Mucosa of rectum (tissue), 2 donors: ENCODE measurements around the gene KCNK16.

Source experiments
- H3K27ac ChIP-seq, 2 donors: one replicate each; pipeline ENCODE4 v1.7.0; 2013; ENCODE audit warnings: inconsistent platforms in 2 of 2, low read depth in 2 of 2, low read length in 2 of 2
- H3K27me3 ChIP-seq, 2 donors: one replicate each; pipeline ENCODE4 v1.7.0; 2013; ENCODE audit warnings: low read length in 2 of 2; ENCODE audit not compliant: control insufficient read depth in 2 of 2, insufficient read depth in 2 of 2
- H3K36me3 ChIP-seq, 2 donors: one replicate each; pipeline ENCODE4 v1.7.0; 2013; ENCODE audit warnings: low read length in 2 of 2; ENCODE audit not compliant: control insufficient read depth in 2 of 2, insufficient read depth in 2 of 2
- H3K4me1 ChIP-seq, 2 donors: one replicate each; pipeline ENCODE4 v1.7.0; 2013; ENCODE audit warnings: low read length in 2 of 2, mild to moderate bottlenecking in 1 of 2; ENCODE audit not compliant: control insufficient read depth in 2 of 2, insufficient read depth in 2 of 2
- H3K4me3 ChIP-seq, 2 donors: one replicate each; pipeline ENCODE4 v1.7.0; 2013; ENCODE audit warnings: low read length in 2 of 2
- H3K9ac ChIP-seq, 2 donors: one replicate each; pipeline ENCODE4 v1.7.0; 2013; ENCODE audit warnings: low read length in 2 of 2, low read depth in 1 of 2, mild to moderate bottlenecking in 1 of 2
- H3K9me3 ChIP-seq, 2 donors: one replicate each; pipeline ENCODE4 v1.7.0; 2013; ENCODE audit warnings: low read length in 2 of 2; ENCODE audit not compliant: control insufficient read depth in 2 of 2
- donor health status: healthy.
- donor health status: Normal muscosa, but diverticular disease.

KCNK16 gene

GRCh38 chr6:39357998-39358686 lies 35.6 kb upstream of the KCNK16 start:
- Histone ChIP-seq H3K9ac (no peak overlapping the region), H3K36me3 (no peaks in the 10 kb centered on the region), H3K9me3 (no peaks in the 10 kb centered on the region), H3K4me1 (no peaks in the 10 kb centered on the region), H3K4me3 (no peak overlapping the region), H3K27ac (no peak overlapping the region), H3K27me3 (no peaks in the 10 kb centered on the region)

- Histone ChIP-seq H3K9me3 (no peaks in the 10 kb centered on the region), H3K36me3 (no peaks in the 10 kb centered on the region), H3K27me3 (no peaks in the 10 kb centered on the region), H3K4me1 (no peaks in the 10 kb centered on the region), H3K9ac (no peak overlapping the region), H3K27ac (no peak overlapping the region), H3K4me3 (no peak overlapping the region)
Observed at GRCh38 chr6:39353698-39354315, 31.3 kb upstream of the KCNK16 start.

- Histone ChIP-seq H3K27me3 (no peaks in the 10 kb centered on the region), H3K9me3 (no peaks in the 10 kb centered on the region), H3K4me1 (no peaks in the 10 kb centered on the region), H3K9ac (no peak overlapping the region), H3K4me3 (no peak overlapping the region), H3K27ac (no peak overlapping the region), H3K36me3 (no peaks in the 10 kb centered on the region)
Observed at GRCh38 chr6:39350723-39351505, 28.4 kb upstream of the KCNK16 start.

- no peaks in the 10 kb centered on the region for H3K4me1 ChIP-seq
- no peak overlapping the region for H3K9ac ChIP-seq
Observed at GRCh38 chr6:39348740-39349139, 26.2 kb upstream of the KCNK16 start.

GRCh38 chr6:39347906-39348585 lies 25.5 kb upstream of the KCNK16 start:
- Histone ChIP-seq H3K4me1 (no peaks in the 10 kb centered on the region), H3K9me3 (no peaks in the 10 kb centered on the region), H3K4me3 (no peak overlapping the region), H3K36me3 (no peaks in the 10 kb centered on the region), H3K27ac (no peak overlapping the region), H3K27me3 (no peaks in the 10 kb centered on the region), H3K9ac (no peak overlapping the region)

More at GRCh38 chr6:39348740-39349139, 26.2 kb upstream of the KCNK16 start:
- Histone ChIP-seq H3K27ac (no peak overlapping the region), H3K27me3 (no peaks in the 10 kb centered on the region), H3K36me3 (no peaks in the 10 kb centered on the region), H3K9me3 (no peaks in the 10 kb centered on the region), H3K4me3 (no peak overlapping the region)

GRCh38 chr6:39347206-39347605 lies 24.7 kb upstream of the KCNK16 start:
- no peaks in the 10 kb centered on the region for H3K9me3 ChIP-seq
- H3K36me3 ChIP-seq = no peaks in the 10 kb centered on the region
- no peak overlapping the region for H3K27ac ChIP-seq
- H3K27me3 ChIP-seq = no peaks in the 10 kb centered on the region
- H3K9ac ChIP-seq = no peak overlapping the region
- peaks cover 0 to 1% of the 10 kb centered on the region in 2 donors for H3K4me1 ChIP-seq
- no peak overlapping the region for H3K4me3 ChIP-seq

- no peak overlapping the region for H3K4me3 ChIP-seq
- no peaks in the 10 kb centered on the region for H3K36me3 ChIP-seq
- H3K9me3 ChIP-seq = no peaks in the 10 kb centered on the region
- H3K9ac ChIP-seq = no peak overlapping the region
- no peak overlapping the region for H3K27ac ChIP-seq
- H3K27me3 ChIP-seq = no peaks in the 10 kb centered on the region
- peaks cover 0 to 8% of the 10 kb centered on the region in 2 donors for H3K4me1 ChIP-seq
Observed at GRCh38 chr6:39344821-39345280, 22.3 kb upstream of the KCNK16 start.

GRCh38 chr6:39343396-39343870 lies 20.9 kb upstream of the KCNK16 start:
- no peaks in the 10 kb centered on the region for H3K36me3 ChIP-seq
- H3K9ac ChIP-seq = no peak overlapping the region
- H3K4me1 ChIP-seq = peaks cover 0 to 10% of the 10 kb centered on the region in 2 donors
- no peaks in the 10 kb centered on the region for H3K27me3 ChIP-seq
- H3K9me3 ChIP-seq = no peaks in the 10 kb centered on the region
- H3K27ac ChIP-seq = peak overlapping the region in 1 of 2 donors; percentile 38
- no peak overlapping the region for H3K4me3 ChIP-seq

GRCh38 chr6:39342692-39343395 lies 20.3 kb upstream of the KCNK16 start:
- H3K4me1 ChIP-seq = peaks cover 0 to 10% of the 10 kb centered on the region in 2 donors
- no peak overlapping the region for H3K9ac ChIP-seq
- H3K27ac ChIP-seq = peak overlapping the region in 1 of 2 donors; percentile 38
- H3K9me3 ChIP-seq = no peaks in the 10 kb centered on the region
- no peak overlapping the region for H3K4me3 ChIP-seq
- H3K36me3 ChIP-seq = no peaks in the 10 kb centered on the region
- H3K27me3 ChIP-seq = no peaks in the 10 kb centered on the region
